Right lobe of liver (tissue), 6 donors: ENCODE measurements around the gene ADGRE3. TPM values are rescaled to one million over a fixed set of nuclear protein-coding genes. Genes with fewer than 3 reads are reported as not detected.

Source experiments
- ATAC-seq, 4 donors: fragments of 200-7000 bp; cut with Tn5 transposase; one replicate each; pipeline ENCODE4 v1.9.1; 2020; ENCODE audit warnings: mild to moderate bottlenecking in 4 of 4, moderate library complexity in 4 of 4
- DNase-seq, 3 donors: peaks; one replicate each; pipeline ENCODE4 v3.0.0-alpha.2; 2020
- H3K27ac ChIP-seq, 3 donors: fragments of 200-600 bp; one replicate each; pipeline ENCODE4 v1.8.0; 2022
- H3K27me3 ChIP-seq, 2 donors: fragments of 200-600 bp; one replicate each; pipeline ENCODE4 v1.8.0; 2022
- H3K36me3 ChIP-seq, 4 donors: fragments of 200-600 bp; sonication (generic) in 1 of 4; one replicate each; pipeline versions ENCODE4 v1.5.1 to v1.8.0; 2017 to 2022; ENCODE audit warnings: control low read depth in 1 of 4
- H3K4me1 ChIP-seq, 4 donors: fragments of 200-600 bp; sonication (generic) in 1 of 4; one replicate each; pipeline versions ENCODE4 v1.5.1 to v1.8.0; 2017 to 2022; ENCODE audit warnings: control low read depth in 1 of 4
- H3K4me3 ChIP-seq, 3 donors: fragments of 200-600 bp; one replicate each; pipeline ENCODE4 v1.8.0; 2022
- H3K9me3 ChIP-seq, 4 donors: fragments of 200-600 bp; sonication (generic) in 1 of 4; one replicate each; pipeline versions ENCODE4 v1.5.1 to v1.8.0; 2017 to 2022; ENCODE audit warnings: control low read depth in 1 of 4
- CTCF ChIP-seq, 4 donors: fragments of 200-600 bp in 3 of 4; fragments of 450-650 bp in 1 of 4; IDR thresholded peaks; one replicate each; pipeline versions ENCODE4 v1.5.1 to v1.8.0; 2016 to 2022; ENCODE audit warnings: antibody characterized with exemption in 4 of 4, mild to moderate bottlenecking in 2 of 4
- POLR2A ChIP-seq: fragments of 450-650 bp; IDR thresholded peaks from one replicate; pipeline ENCODE4 v1.6.1; 2017; ENCODE audit warnings: antibody characterized with exemption, mild to moderate bottlenecking
- WGBS: methylation state at CpG from one replicate; pipeline ENCODE4 v1.1.6; 2018; ENCODE audit warnings: low coverage, low lambda C conversion rate; ENCODE audit not compliant: insufficient coverage; ENCODE audit errors: missing lambda C conversion rate; 5-methylcytosine and 5-hydroxymethylcytosine counted together
- intact Hi-C, 2 donors: fragments of 100-400 bp; cut with DNase I; formaldehyde crosslinking; loops; one replicate each; pipeline versions ENCODE4 v1.11.2 to v1.14.1; 2022
- total RNA-seq, 6 experiments: library from RNA; depleted of rRNA in 2 of 6; stranded (reverse); fragments of >200 nt in 2 of 6; fragmentation: NEBNext Ultra II Directional in 3 of 6; extraction: Animal tissue kit (Norgen Biotek cat#: 25700) in 3 of 6; gene quantifications; one replicate each; pipeline versions ENCODE4 v1.1.0 to v1.2.4, GENCODE V29; 2016 to 2023
- donor health status: DM: no; HTN: yes; CAD: no.
- donor health status: DM: no; HTN: no; CAD: no.
- donor health status: DM: no; HTN: no; CAD: no.
- donor health status: DM: no; HTN: yes; CAD: no.
- donor health status: DM: no; HTN: yes; CAD: no.

ADGRE3 gene
- total RNA-seq, 6 experiments from 2014 or later: 0.09 to 0.53 (median 0.24) TPM; not detected in 2

- H3K9me3 ChIP-seq: no peaks in the 10 kb centered on the region
- ATAC-seq: no peak
- no peaks in the 10 kb centered on the region for H3K4me1 ChIP-seq
- DNase-seq: no peak
- no peaks in the 10 kb centered on the region for H3K27me3 ChIP-seq
- intact Hi-C loops: no loop called here
- TF ChIP-seq POLR2A (no peak), CTCF (IDR thresholded peaks at IDR 0.05) (no peak)
- no peak overlapping the region for H3K27ac ChIP-seq
- WGBS: 74% methylated on average over 6 of the region's 6 CpGs
- no peak overlapping the region for H3K4me3 ChIP-seq
- H3K36me3 ChIP-seq: no peaks in the 10 kb centered on the region
These were observed 2.8 kb upstream of the ADGRE3 start for GRCh38 chr19:14677464-14677863.

- Histone ChIP-seq H3K36me3 (no peaks in the 10 kb centered on the region), H3K9me3 (no peaks in the 10 kb centered on the region), H3K4me3 (no peak overlapping the region), H3K4me1 (no peaks in the 10 kb centered on the region), H3K27me3 (no peaks in the 10 kb centered on the region), H3K27ac (no peak overlapping the region)
- ATAC-seq (no peak), DNase-seq (no peak)
- intact Hi-C loops: no loop called here
- TF ChIP-seq CTCF (IDR thresholded peaks at IDR 0.05) (no peak), POLR2A (no peak)
- WGBS: 65% methylated on average over 10 of the region's 10 CpGs
These were observed 2.1 kb upstream of the ADGRE3 start for GRCh38 chr19:14676762-14677161.

GRCh38 chr19:14673088-14673487, 1.6 kb downstream of the ADGRE3 start:
- 40% methylated on average over 1 of the region's 1 CpG for WGBS
- TF ChIP-seq POLR2A: no peak
- no peak for TF ChIP-seq CTCF (IDR thresholded peaks at IDR 0.05)
- intact Hi-C loops: no loop called here
- H3K9me3 ChIP-seq: no peaks in the 10 kb centered on the region
- H3K36me3 ChIP-seq: no peaks in the 10 kb centered on the region
- no peak for ATAC-seq
- H3K4me1 ChIP-seq: no peaks in the 10 kb centered on the region
- no peak for DNase-seq
- no peaks in the 10 kb centered on the region for H3K27me3 ChIP-seq
- no peak overlapping the region for H3K4me3 ChIP-seq
- H3K27ac ChIP-seq: no peak overlapping the region

GRCh38 chr19:14672188-14672872, 2.3 kb downstream of the ADGRE3 start:
- H3K9me3 ChIP-seq: no peaks in the 10 kb centered on the region
- H3K27ac ChIP-seq: no peak overlapping the region
- WGBS: 66% methylated on average over 3 of the region's 3 CpGs
- ATAC-seq: peak in 2 of 4 donors; percentile 33 to 46
- H3K4me1 ChIP-seq: no peaks in the 10 kb centered on the region
- DNase-seq: no peak
- no peak overlapping the region for H3K4me3 ChIP-seq
- H3K36me3 ChIP-seq: no peaks in the 10 kb centered on the region
- no peaks in the 10 kb centered on the region for H3K27me3 ChIP-seq
- intact Hi-C loops: no loop called here
- TF ChIP-seq POLR2A (no peak), CTCF (IDR thresholded peaks at IDR 0.05) (no peak)
